ENCODE data around the gene RABGAP1L. TPM values are rescaled to one million over a fixed set of nuclear protein-coding genes. Genes with fewer than 3 reads are reported as not detected.

RABGAP1L gene
- total and polyA plus RNA-seq, 2 donors (not counting 3 experiments of a cell fraction or from before 2014, with no cell fraction given), result 6.4 to 22.2 TPM

- Histone ChIP-seq H3K4me1 (ENCODE audit: control insufficient read depth, extremely low read depth, insufficient read depth, low read length) (no peaks in the 10 kb centered on the region), H3K9me3 (replicated peaks; ENCODE audit: control insufficient read depth, insufficient read depth, low read length) (no peaks in the 10 kb centered on the region), H3K9me1 (replicated peaks; ENCODE audit: control insufficient read depth, extremely low read depth, insufficient read depth, low read length) (no peaks in the 10 kb centered on the region), H3K36me3 (ENCODE audit: control insufficient read depth in 2 of 2, extremely low read depth in 1 of 2, insufficient read depth in 2 of 2, low read length in 2 of 2) (no peaks in the 10 kb centered on the region), H3K79me2 (ENCODE audit: control insufficient read depth, insufficient read depth, low read length) (no peaks in the 10 kb centered on the region), H3K4me2 (ENCODE audit: insufficient read depth, low read length) (no peak overlapping the region), H3K9ac (replicated peaks; ENCODE audit: extremely low read depth, insufficient read depth, low read length) (no peak overlapping the region), H3K27me3 (ENCODE audit: control insufficient read depth in 2 of 2, insufficient read depth in 2 of 2, low read length in 2 of 2) (peaks cover 0 to 4% of the 10 kb centered on the region in 2 experiments), H2AFZ (ENCODE audit: low read depth, low read length) (no peak overlapping the region), H3K27ac (ENCODE audit: insufficient read depth, low read depth, low read length) (no peak overlapping the region), H3K4me3 (replicated peaks in 1 of 3; ENCODE audit: insufficient read depth in 1 of 3, low read depth in 1 of 3, low read length in 3 of 3) (no peak overlapping the region), H4K20me1 (replicated peaks; ENCODE audit: control insufficient read depth, extremely low read depth, insufficient read depth, low read length) (no peaks in the 10 kb centered on the region)
- FAIRE-seq (no peak), DNase-seq (ENCODE audit: low read depth, low spot score) (no peak)
- ChIA-PET POLR2A (no interaction called here), CTCF (interaction anchor here (0.6 kb wide), 1 partner anchor 23 kb away, joined by 3 read pairs; no protein-coding TSS in a partner anchor)
- TF ChIP-seq MAX (IDR thresholded peaks at IDR 0.05; ENCODE audit: insufficient read depth, insufficient read length) (no peak), JUN (IDR thresholded peaks at IDR 0.05; ENCODE audit: borderline replicate concordance, insufficient read depth, insufficient read length, low read depth) (no peak), CTCF (IDR thresholded peaks at IDR 0.05; ENCODE audit: extremely low read depth in 1 of 2, insufficient read depth in 1 of 2, low read depth in 1 of 2, low read length in 2 of 2) (no peak), MYC (IDR thresholded peaks at IDR 0.05; ENCODE audit: low read depth, low read length) (no peak), POLR2A (IDR thresholded peaks at IDR 0.05; ENCODE audit: low read depth, low read length) (no peak), GATA2 (IDR thresholded peaks at IDR 0.05; ENCODE audit: insufficient read depth, insufficient read length, low read depth, low read length) (no peak), POLR2AphosphoS5 (IDR thresholded peaks at IDR 0.05; ENCODE audit: insufficient read depth, low read depth, low read length) (no peak), EZH2 (IDR thresholded peaks at IDR 0.05; ENCODE audit: borderline replicate concordance, low read depth, low read length, severe bottlenecking) (no peak), FOS (IDR thresholded peaks at IDR 0.05; ENCODE audit: borderline replicate concordance, insufficient read depth, low read length) (no peak)
- intact Hi-C loops (cut with micrococcal nuclease) (no loop called here), dilution Hi-C loops (cut with MboI; ENCODE audit: extremely low pct_ligation_motif_present, low sequenced_read_pairs) (no loop called here)
- no TSS peak for BruUV-seq (replicated peaks)
Observed at GRCh38 chr1:174110053-174110452, 49.3 kb upstream of the RABGAP1L start.

Measured in endothelial cell of umbilical vein (primary cell).